Loucy (cell line): Measurements from ENCODE around the gene CFAP298.

Experiments used
- CTCF ChIP-seq: fragments of 200-600 bp; sonication (generic); conservative IDR thresholded peaks from 2 replicates; pipeline ENCODE4 v1.5.1; 2014; ENCODE audit warnings: mild to moderate bottlenecking, antibody characterized with exemption, low read length
- EZH2phosphoT487 ChIP-seq: fragments of 200-600 bp; IDR thresholded peaks from 2 replicates; pipeline ENCODE4 v1.6.1; 2018; ENCODE audit warnings: antibody characterized with exemption, mild to moderate bottlenecking, moderate library complexity, borderline replicate concordance

- TF ChIP-seq CTCF (no peak), EZH2phosphoT487 (no peak)
These were observed 54.1 kb downstream of the CFAP298 start for GRCh38 chr21:32558106-32558505.
